Astrocyte of the spinal cord (primary cell): ENCODE measurements around the gene SAA1.

Experiments used
- DNase-seq: peaks from one replicate; pipeline ENCODE4 v3.0.0; 2011; ENCODE audit warnings: low read depth, low spot score
- H3K4me3 ChIP-seq: 2 replicates; pipeline ENCODE4 v1.5.1; 2011; ENCODE audit warnings: low read depth, mild to moderate bottlenecking, low read length, moderate library complexity
- in situ Hi-C: cut with HindIII; loops from 2 replicates; pipeline ENCODE4 v1.10.0; 2017; ENCODE audit warnings: low sequenced_read_pairs
- TF ChIP-seq, protein P1 (sequence below): IDR thresholded peaks from 2 replicates; pipeline ENCODE4 v1.5.1; 2012; ENCODE audit warnings: low read depth, mild to moderate bottlenecking, low read length, inconsistent platforms

The SAA1 gene

DNA sequence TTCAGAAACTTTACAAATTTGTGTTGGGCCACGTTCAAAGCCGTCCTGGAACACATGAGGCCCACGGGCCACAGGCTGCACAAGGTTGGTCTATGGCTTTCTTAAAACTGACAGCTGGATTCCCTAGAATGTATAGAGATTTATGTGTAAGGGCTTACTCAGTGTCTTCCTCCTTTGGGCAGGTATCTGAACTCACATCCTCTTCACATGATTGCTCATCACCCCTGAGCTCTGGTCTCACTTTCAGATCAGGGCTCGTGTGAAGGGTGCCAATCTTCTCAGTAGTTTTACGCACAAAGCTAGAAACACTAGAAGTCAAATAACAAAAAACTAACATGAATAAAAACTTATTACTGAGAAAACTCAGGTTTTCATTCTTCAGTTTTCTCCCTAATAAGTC lies 28.8 kb downstream of the SAA1 start:
- TF ChIP-seq, protein P1, sequence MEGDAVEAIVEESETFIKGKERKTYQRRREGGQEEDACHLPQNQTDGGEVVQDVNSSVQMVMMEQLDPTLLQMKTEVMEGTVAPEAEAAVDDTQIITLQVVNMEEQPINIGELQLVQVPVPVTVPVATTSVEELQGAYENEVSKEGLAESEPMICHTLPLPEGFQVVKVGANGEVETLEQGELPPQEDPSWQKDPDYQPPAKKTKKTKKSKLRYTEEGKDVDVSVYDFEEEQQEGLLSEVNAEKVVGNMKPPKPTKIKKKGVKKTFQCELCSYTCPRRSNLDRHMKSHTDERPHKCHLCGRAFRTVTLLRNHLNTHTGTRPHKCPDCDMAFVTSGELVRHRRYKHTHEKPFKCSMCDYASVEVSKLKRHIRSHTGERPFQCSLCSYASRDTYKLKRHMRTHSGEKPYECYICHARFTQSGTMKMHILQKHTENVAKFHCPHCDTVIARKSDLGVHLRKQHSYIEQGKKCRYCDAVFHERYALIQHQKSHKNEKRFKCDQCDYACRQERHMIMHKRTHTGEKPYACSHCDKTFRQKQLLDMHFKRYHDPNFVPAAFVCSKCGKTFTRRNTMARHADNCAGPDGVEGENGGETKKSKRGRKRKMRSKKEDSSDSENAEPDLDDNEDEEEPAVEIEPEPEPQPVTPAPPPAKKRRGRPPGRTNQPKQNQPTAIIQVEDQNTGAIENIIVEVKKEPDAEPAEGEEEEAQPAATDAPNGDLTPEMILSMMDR: no peak
- DNase-seq: no peak
- no peak overlapping the region for H3K4me3 ChIP-seq
- in situ Hi-C loops: no loop called here

DNA sequence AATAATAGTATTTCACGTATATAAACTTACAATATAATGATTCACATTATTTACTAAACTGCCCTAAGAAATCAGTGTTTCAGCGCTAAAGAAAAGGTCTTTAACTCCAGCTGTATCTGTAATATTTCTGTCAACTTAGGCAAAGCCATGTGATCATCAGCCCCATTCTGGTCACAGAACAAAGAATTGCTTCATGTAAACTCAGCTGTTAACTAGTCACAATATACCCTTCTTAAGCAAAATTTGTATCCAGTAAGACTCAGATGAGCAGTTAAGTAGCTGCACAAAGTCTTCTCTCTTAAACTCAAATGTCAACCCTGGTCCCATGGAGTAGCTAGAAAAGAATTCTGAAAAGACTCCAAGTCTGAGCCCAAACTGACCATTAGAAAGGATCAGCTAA lies 29.3 kb downstream of the SAA1 start:
- H3K4me3 ChIP-seq: no peak overlapping the region
- in situ Hi-C loops: no loop called here
- no peak for DNase-seq
- TF ChIP-seq, protein P1: no peak

DNA sequence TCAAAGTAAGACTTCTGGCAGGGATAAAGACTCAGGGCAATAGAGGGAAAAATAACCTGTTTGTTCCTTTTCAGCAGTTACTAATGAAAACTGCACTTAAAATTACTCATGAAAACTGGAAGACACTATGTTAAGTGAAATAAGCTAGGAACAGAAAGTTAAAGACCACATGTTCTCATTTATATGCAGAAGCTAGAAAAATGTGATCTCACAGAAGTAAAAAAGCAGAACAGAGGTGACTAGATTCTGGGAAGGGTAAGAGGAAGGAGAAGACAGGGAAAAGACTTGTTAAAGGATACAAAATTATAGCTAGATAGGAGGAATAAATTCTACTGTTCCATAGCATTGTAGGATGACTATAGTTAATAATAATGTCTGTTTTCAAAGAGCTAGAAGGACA lies 33.7 kb downstream of the SAA1 start:
- TF ChIP-seq, protein P1: no peak
- in situ Hi-C loops: no loop called here
- no peak for DNase-seq

DNA sequence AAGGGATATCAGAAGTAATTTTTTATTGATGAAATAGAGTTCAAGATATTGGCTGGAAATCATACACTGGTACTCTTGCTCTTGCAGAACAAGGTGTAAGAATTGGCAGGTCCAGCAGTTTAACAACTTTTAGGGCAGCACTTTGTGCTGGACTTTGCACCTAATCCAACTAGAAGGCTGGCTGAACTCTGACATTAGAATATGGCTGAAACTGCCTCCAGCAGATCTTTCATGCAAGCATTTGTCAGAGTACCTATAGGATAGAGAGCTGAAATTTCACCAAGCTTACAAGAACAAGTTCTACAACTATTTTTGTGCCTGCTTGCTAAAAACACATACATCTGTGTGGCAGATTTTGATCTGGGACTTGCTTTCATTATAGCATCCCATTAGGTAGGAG lies 38.7 kb downstream of the SAA1 start:
- DNase-seq: no peak
- H3K4me3 ChIP-seq: no peak overlapping the region
- TF ChIP-seq, protein P1: no peak
- in situ Hi-C loops: no loop called here

More for the DNA sequence above, 33.7 kb downstream of the SAA1 start:
- no peak overlapping the region for H3K4me3 ChIP-seq

DNA sequence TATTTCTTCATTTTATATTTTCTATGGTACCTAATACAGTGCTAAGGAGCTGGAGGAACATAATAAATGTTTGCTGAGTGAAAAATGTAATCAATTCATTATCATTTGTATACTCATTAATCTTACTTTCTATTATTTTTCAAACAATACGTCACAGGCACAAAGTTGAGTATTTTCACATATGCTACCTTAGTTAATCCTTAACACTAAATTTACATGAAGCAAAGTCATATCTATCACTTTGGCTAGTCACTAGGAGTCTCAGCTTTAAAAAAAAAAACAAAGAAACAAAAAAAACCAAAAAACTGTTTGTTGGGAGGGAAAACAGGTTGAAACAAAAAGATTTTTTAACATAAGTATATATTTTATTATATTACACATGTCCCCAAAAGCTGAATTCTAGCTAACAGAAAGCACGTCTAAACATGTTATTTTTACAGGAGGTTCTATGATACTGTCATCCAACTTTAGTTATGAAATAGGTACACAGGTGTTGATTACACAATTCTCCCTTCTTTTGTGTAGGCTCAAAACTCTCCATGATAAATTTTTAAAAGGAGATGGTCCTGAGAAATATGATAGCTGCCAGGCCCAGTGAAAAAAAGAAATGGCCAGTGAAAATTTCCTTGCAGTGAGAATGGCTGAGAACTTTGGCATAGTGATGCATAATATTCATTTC lies 41.5 kb downstream of the SAA1 start:
- in situ Hi-C loops: no loop called here
- H3K4me3 ChIP-seq: no peak overlapping the region
- no peak for DNase-seq
- TF ChIP-seq, protein P1: no peak

DNA sequence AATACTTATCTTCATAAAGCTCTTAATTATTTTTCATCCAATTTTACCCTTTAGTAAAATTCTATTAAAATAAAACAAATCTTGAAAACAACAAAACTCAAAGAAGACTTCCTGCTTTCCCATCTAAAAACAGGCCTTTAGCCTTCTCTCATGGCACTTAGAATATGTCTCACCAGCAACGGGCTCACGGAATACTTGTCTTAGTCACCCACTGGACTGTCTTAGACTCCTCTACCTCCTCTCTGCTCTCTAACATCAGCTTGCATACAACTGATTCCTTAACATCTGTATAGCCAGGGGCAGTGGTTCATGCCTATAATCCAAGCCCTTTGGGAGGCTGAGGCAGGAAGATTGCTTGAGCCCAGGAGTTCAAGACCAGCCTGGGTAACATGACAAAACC lies 42.2 kb downstream of the SAA1 start:
- in situ Hi-C loops: no loop called here
- no peak overlapping the region for H3K4me3 ChIP-seq
- TF ChIP-seq, protein P1: no peak
- no peak for DNase-seq
